ENCODE data around the gene BEGAIN.

DNA sequence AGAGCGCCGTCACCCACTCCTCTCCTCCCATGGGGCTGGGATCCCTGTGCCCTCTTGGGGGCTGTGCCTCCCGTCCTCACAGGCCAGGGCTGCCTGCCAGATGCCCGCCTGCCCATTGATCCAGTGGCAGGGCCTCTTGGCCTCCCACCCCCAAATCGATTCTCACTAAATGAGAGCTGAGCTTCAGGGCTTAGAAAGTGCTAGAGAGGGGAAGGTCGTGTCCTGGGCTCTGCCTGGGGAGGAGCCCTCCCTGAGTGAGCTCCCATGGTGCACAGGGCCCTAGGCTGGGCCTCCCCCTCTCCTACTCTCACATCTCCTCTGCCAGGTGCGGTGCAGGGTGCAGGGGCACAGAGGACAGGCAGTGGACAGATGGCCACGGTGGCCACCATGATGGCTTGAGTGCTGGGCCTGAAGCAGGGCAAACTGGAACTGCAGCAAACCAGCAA lies 9.2 kb downstream of the BEGAIN start:
- TF ChIP-seq, protein P1, sequence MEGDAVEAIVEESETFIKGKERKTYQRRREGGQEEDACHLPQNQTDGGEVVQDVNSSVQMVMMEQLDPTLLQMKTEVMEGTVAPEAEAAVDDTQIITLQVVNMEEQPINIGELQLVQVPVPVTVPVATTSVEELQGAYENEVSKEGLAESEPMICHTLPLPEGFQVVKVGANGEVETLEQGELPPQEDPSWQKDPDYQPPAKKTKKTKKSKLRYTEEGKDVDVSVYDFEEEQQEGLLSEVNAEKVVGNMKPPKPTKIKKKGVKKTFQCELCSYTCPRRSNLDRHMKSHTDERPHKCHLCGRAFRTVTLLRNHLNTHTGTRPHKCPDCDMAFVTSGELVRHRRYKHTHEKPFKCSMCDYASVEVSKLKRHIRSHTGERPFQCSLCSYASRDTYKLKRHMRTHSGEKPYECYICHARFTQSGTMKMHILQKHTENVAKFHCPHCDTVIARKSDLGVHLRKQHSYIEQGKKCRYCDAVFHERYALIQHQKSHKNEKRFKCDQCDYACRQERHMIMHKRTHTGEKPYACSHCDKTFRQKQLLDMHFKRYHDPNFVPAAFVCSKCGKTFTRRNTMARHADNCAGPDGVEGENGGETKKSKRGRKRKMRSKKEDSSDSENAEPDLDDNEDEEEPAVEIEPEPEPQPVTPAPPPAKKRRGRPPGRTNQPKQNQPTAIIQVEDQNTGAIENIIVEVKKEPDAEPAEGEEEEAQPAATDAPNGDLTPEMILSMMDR (IDR thresholded peaks at IDR 0.05), result no peak
- TF ChIP-seq POLR2A (IDR thresholded peaks at IDR 0.05; ENCODE audit: low read depth), result no peak
- no peak for TF ChIP-seq POLR2AphosphoS5 (IDR thresholded peaks at IDR 0.05)
- TF ChIP-seq EP300 (IDR thresholded peaks at IDR 0.05), result no peak

All from esophagus muscularis mucosa (tissue), 4 donors.